Spleen (tissue), 7 donors: ENCODE data around the gene ASB3.
"Not testable (repeated sequence)": the region's sequence is repeated elsewhere in the genome, so short reads cannot be mapped to it uniquely, and the experiment has no call there.

ENCODE experiments used
- POLR2A ChIP-seq, 3 donors: fragments of 450-650 bp; IDR thresholded peaks; one replicate each; pipeline ENCODE4 v1.5.1; 2017; ENCODE audit warnings: antibody characterized with exemption in 3 of 3, mild to moderate bottlenecking in 1 of 3
- POLR2AphosphoS5 ChIP-seq, 3 donors: sonication (generic); formaldehyde crosslinking; IDR thresholded peaks; one replicate each; pipeline ENCODE4 v1.5.1; 2017; ENCODE audit warnings: antibody characterized with exemption in 3 of 3
- TF ChIP-seq, protein P1 (sequence below), 11 experiments: fragments of 200-600 bp in 7 of 11; fragments of 450-650 bp in 4 of 11; sonication (generic) in 4 of 11; IDR thresholded peaks in 8 of 11; conservative IDR thresholded peaks in 3 of 11; 1 replicate in 7 of 11; 2 replicates in 4 of 11; pipeline versions ENCODE4 v1.4.0 to v1.8.0; 2016 to 2021; ENCODE audit warnings: antibody characterized with exemption in 11 of 11, inconsistent platforms in 4 of 11, mild to moderate bottlenecking in 1 of 11
- donor health status: DM: no; HTN: no; CAD: no; lungs with moderate emphysema.
- donor health status: DM: no; HTN: no; CAD: no.
- donor health status: DM: no; HTN: no; CAD: no.

DNA sequence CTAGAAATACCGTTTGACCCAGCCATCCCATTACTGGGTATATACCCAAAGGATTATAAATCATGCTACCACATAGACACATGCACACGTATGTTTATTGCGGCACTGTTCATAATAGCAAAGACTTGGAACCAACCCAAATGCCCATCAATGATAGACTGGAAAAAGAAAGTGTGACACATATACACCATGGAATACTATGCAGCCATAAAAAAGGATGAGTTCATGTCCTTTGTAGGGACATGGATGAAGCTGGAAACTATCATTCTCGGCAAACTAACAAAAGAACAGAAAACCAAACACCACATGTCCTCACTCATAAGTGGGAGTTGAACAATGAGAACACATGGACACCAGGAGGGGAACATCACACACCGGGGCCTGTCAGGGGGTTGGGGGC is 119.6 kb downstream of the ASB3 start:
- TF ChIP-seq, protein P1, sequence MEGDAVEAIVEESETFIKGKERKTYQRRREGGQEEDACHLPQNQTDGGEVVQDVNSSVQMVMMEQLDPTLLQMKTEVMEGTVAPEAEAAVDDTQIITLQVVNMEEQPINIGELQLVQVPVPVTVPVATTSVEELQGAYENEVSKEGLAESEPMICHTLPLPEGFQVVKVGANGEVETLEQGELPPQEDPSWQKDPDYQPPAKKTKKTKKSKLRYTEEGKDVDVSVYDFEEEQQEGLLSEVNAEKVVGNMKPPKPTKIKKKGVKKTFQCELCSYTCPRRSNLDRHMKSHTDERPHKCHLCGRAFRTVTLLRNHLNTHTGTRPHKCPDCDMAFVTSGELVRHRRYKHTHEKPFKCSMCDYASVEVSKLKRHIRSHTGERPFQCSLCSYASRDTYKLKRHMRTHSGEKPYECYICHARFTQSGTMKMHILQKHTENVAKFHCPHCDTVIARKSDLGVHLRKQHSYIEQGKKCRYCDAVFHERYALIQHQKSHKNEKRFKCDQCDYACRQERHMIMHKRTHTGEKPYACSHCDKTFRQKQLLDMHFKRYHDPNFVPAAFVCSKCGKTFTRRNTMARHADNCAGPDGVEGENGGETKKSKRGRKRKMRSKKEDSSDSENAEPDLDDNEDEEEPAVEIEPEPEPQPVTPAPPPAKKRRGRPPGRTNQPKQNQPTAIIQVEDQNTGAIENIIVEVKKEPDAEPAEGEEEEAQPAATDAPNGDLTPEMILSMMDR (IDR thresholded peaks at IDR 0.05 in 8 of 11, conservative IDR thresholded peaks at IDR 0.05 in 3 of 11), result not testable (repeated sequence)
- TF ChIP-seq POLR2A, POLR2AphosphoS5 (IDR thresholded peaks at IDR 0.05): not testable (repeated sequence)
